Measurements from ENCODE around the gene PTPRA.
"Not testable (repeated sequence)": the region's sequence is repeated elsewhere in the genome, so short reads cannot be mapped to it uniquely, and the experiment has no call there.

Gene PTPRA

GRCh38 chr20:2888224-2888955 is 15.1 kb downstream of the PTPRA start:
- H3K4me3 ChIP-seq: no peak overlapping the region
- no peak overlapping the region for H3K27ac ChIP-seq
- TF ChIP-seq CTCF (IDR thresholded peaks at IDR 0.05): no peak
- no peak for DNase-seq (ENCODE audit: low spot score)

GRCh38 chr20:2889209-2889608 is 15.9 kb downstream of the PTPRA start:
- TF ChIP-seq CTCF (IDR thresholded peaks at IDR 0.05): no peak
- Histone ChIP-seq H3K27ac (no peak overlapping the region), H3K4me3 (no peak overlapping the region)
- no peak for DNase-seq (ENCODE audit: low spot score)

GRCh38 chr20:2889797-2890196 is 16.5 kb downstream of the PTPRA start:
- no peak for TF ChIP-seq CTCF (IDR thresholded peaks at IDR 0.05)
- Histone ChIP-seq H3K4me3 (no peak overlapping the region), H3K27ac (no peak overlapping the region)
- no peak for DNase-seq (ENCODE audit: low spot score)

- H3K27ac ChIP-seq: no peak overlapping the region
- no peak overlapping the region for H3K4me3 ChIP-seq
- no peak for TF ChIP-seq CTCF (IDR thresholded peaks at IDR 0.05)
- no peak for DNase-seq (ENCODE audit: low spot score)
Measured at GRCh38 chr20:2890742-2891141, 17.5 kb downstream of the PTPRA start.

GRCh38 chr20:2891343-2891742 is 18.1 kb downstream of the PTPRA start:
- DNase-seq (ENCODE audit: low spot score): no peak
- no peak for TF ChIP-seq CTCF (IDR thresholded peaks at IDR 0.05)
- H3K4me3 ChIP-seq: no peak overlapping the region
- no peak overlapping the region for H3K27ac ChIP-seq

GRCh38 chr20:2892376-2892775 is 19.1 kb downstream of the PTPRA start:
- no peak overlapping the region for H3K27ac ChIP-seq
- H3K4me3 ChIP-seq: no peak overlapping the region
- DNase-seq (ENCODE audit: low spot score): no peak
- TF ChIP-seq CTCF (IDR thresholded peaks at IDR 0.05): no peak

GRCh38 chr20:2894221-2894620 is 20.9 kb downstream of the PTPRA start:
- no peak for TF ChIP-seq CTCF (IDR thresholded peaks at IDR 0.05)
- no peak for DNase-seq (ENCODE audit: low spot score)
- H3K27ac ChIP-seq: no peak overlapping the region
- H3K4me3 ChIP-seq: no peak overlapping the region

- not testable (repeated sequence) for DNase-seq (ENCODE audit: low spot score); H3K4me3 ChIP-seq; H3K27ac ChIP-seq
Measured at GRCh38 chr20:2895154-2895553, 21.9 kb downstream of the PTPRA start.

Data from coronary artery (tissue), 2 donors.